Measurements from ENCODE around the gene TEX19. TPM values are rescaled to one million over a fixed set of nuclear protein-coding genes. Genes with fewer than 3 reads are reported as not detected.

The TEX19 gene, protein sequence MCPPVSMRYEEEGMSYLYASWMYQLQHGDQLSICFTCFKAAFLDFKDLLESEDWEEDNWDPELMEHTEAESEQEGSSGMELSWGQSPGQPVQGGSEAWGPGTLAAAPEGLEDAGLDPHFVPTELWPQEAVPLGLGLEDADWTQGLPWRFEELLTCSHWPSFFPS
- 0.30 to 0.60 TPM (median 0.44 TPM) in 5 replicates for total RNA-seq (2022; extraction: Qiagen RNA extraction)

GRCh38 chr17:82358465-82359350 is at the start of gene TEX19:
TEX19 (plus strand) TSS chr17:82359247; CDS start chr17:82362151, 2,904 bp downstream.

DNA sequence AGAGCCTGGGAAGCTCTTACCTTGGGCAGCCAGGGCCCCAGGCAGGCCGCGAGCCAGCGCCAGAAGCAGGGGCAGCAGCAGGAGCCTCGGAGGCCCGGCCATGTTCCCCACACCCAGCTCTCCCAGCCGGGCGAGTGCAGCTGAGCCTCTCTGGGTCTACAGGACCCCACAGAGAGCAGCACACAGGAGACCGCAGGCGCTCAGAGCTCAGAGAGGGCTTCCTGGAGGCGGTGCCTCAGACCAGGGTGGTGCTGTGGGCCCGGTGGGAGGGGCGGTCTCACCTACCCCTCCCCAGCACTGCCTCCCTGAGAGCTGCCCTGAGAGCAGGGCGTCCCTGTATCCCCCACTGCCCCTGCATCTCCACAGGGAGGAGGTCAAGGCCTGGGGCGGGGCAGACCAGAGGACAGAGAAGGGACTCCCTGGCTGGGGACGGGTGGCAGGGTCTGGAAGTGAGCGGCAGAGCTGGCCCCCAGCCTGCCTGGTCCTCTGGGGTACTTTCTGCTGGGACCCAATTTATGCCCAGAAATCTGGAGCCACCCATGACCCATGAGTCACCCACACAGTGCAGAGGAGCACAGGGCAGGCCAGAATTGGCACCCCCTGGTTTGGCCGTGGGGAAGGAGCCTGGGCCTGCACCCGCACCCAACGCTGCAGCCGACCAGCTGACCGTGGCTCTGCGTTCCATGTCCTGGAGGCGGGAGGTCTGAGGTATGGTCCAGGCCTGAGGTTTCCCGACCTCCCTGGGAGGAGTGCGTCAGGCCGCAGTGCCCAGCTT is 41.5 kb upstream of the TEX19 start, which contains the start of gene CD7:
Gene CD7 (minus strand): TSS at position 215 of the 775 bp plus-strand sequence. CDS start 113 bp downstream, at position 102.

DNA sequence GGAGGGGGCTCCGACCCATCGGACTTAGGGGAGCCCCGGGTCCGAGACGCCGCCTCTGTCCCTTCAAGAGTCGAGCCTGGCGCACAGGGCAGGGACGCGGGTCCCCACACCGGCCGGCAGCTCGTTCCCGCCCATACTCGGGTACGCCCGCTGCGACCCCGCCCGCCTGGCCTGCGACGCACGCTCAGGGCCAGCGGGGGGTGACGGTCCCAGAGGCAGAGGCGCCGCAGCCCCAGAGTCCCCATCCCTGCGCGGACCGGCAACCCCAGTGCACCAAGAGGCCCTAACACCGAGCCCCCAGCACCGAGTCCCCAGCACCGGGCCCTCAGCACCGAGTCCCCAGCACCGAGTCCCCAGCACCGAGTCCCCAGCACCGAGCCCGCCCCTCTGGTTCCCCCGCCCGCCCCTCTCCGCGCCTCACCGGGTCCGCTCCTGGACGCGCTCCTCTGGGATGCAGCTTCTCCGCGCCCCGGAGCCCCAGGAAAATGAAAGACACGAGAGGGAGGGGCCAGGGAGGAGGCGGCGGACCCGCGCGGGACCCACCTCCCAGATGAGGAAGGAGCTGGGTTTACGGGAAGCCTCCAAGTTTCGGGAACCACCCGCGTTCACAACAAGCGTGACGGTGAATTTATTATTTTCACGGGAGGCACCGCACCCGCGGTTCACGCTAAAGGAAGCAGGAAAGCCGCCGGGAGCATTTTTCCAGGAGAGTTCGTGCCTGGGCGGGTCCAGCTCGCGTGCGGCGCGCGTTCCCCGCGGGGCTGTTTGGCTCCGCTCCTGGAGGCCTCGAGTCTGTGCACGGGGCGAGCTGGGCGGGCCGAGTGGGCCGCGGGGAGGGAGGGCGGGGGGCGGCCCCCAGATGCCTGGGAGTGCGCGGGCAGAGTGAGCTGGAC is 25.5 kb upstream of the TEX19 start, which contains the start of gene SECTM1:
Gene SECTM1 (minus strand): TSS at position 488 of the 893 bp plus-strand sequence. CDS start 6,526 bp downstream, outside the sequence.

GRCh38 chr17:82371333-82372248 is 12.5 kb downstream of the TEX19 start, which contains the start of gene UTS2R:
UTS2R (plus strand) TSS chr17:82371765; CDS start chr17:82374325, 2,560 bp downstream.

Other genes with a start within 250 kb of the TEX19 start
- gene CCDC57, start 146.4 kb upstream of the TEX19 start, total RNA-seq (2022; extraction: Qiagen RNA extraction) = 17.5 to 27.8 TPM (median 25.5 TPM) in 5 replicates
- 102 to 140 TPM (median 132 TPM) in 5 replicates for gene SLC16A3, start 130.2 kb upstream of the TEX19 start, total RNA-seq (2022; extraction: Qiagen RNA extraction)
- gene CSNK1D, start 85.5 kb upstream of the TEX19 start, total RNA-seq (2022; extraction: Qiagen RNA extraction) = 163 to 200 TPM (median 196 TPM) in 5 replicates
- 0.05 to 0.15 TPM (median 0.10 TPM) in 4 of 5 replicates, not detected in the other for gene CD7, start 41.6 kb upstream of the TEX19 start, total RNA-seq (2022; extraction: Qiagen RNA extraction)
- gene SECTM1, start 25.5 kb upstream of the TEX19 start, total RNA-seq (2022; extraction: Qiagen RNA extraction) = 1.1 to 2.6 TPM (median 2.0 TPM) in 5 replicates
- gene UTS2R, start 12.5 kb downstream of the TEX19 start, total RNA-seq (2022; extraction: Qiagen RNA extraction) = not detected in 5 replicates
- gene HEXD, start 59.1 kb downstream of the TEX19 start, total RNA-seq (2022; extraction: Qiagen RNA extraction) = 10.6 to 15.3 TPM (median 14.5 TPM) in 5 replicates
- 18.4 to 26.2 TPM (median 24.7 TPM) in 5 replicates for gene OGFOD3, start 59.3 kb downstream of the TEX19 start, total RNA-seq (2022; extraction: Qiagen RNA extraction)
- gene CYBC1, start 91.5 kb downstream of the TEX19 start, total RNA-seq (2022; extraction: Qiagen RNA extraction) = 52.3 to 65.9 TPM (median 59.4 TPM) in 5 replicates
- 48.7 to 62.7 TPM (median 55.6 TPM) in 5 replicates for gene NARF, start 99.5 kb downstream of the TEX19 start, total RNA-seq (2022; extraction: Qiagen RNA extraction)
- 45.4 to 56.4 TPM (median 51.6 TPM) in 5 replicates for gene FOXK2, start 160.5 kb downstream of the TEX19 start, total RNA-seq (2022; extraction: Qiagen RNA extraction)

All from A549 treated with CORT108297 at 1 μM for 4 hours (cell line).